Urinary bladder (tissue), 4 donors: Measurements from ENCODE around the gene SMYD3. TPM values are rescaled to one million over a fixed set of nuclear protein-coding genes. Genes with fewer than 3 reads are reported as not detected.
"Not testable (repeated sequence)": the region's sequence is repeated elsewhere in the genome, so short reads cannot be mapped to it uniquely, and the experiment has no call there.

Experiments
- DNase-seq: peaks from one replicate; pipeline ENCODE4 v3.0.0-alpha.2; 2015; ENCODE audit errors: extremely low spot score
- H3K27ac ChIP-seq: one replicate; pipeline ENCODE4 v1.5.1; 2013; ENCODE audit warnings: low read depth, mild to moderate bottlenecking, moderate library complexity
- H3K36me3 ChIP-seq: one replicate; pipeline ENCODE4 v1.6.1; 2013; ENCODE audit warnings: mild to moderate bottlenecking, moderate library complexity; ENCODE audit not compliant: insufficient read depth
- H3K4me1 ChIP-seq: one replicate; pipeline ENCODE4 v1.6.1; 2013; ENCODE audit warnings: mild to moderate bottlenecking, moderate library complexity; ENCODE audit not compliant: insufficient read depth
- H3K4me3 ChIP-seq: one replicate; pipeline ENCODE4 v1.5.1; 2013; ENCODE audit warnings: low read depth, low read length
- WGBS: extraction: QIAGEN DNeasy Blood & Tissue Kit; methylation state at CpG from one replicate; pipeline ENCODE4 v1.1.7; 2013; 5-methylcytosine and 5-hydroxymethylcytosine counted together
- polyA plus RNA-seq: library from polyadenylated mRNA; stranded (reverse); fragments of 200-250 nt; gene quantifications from one replicate; pipeline ENCODE4 v1.2.3, GENCODE V29; 2013
- total RNA-seq: library from RNA; depleted of rRNA; stranded (reverse); fragments of >200 nt; gene quantifications from one replicate; pipeline ENCODE4 v1.2.3, GENCODE V29; 2014
- donor health status: healthy with polysubstance abuse.
- donor health status: healthy.

The SMYD3 gene
- total and polyA plus RNA-seq, 2 donors = 18.2 to 44.6 TPM

GRCh38 chr1:246024118-246024517 lies 483.0 kb downstream of the SMYD3 start:
- H3K27ac ChIP-seq, H3K4me3 ChIP-seq, DNase-seq, H3K36me3 ChIP-seq, H3K4me1 ChIP-seq: not testable (repeated sequence)
- 99% methylated on average over 1 of the region's 1 CpG for WGBS

- DNase-seq = no peak
- no peak overlapping the region for H3K4me3 ChIP-seq
- 72% methylated on average over 6 of the region's 6 CpGs for WGBS
- H3K4me1 ChIP-seq = no peaks in the 10 kb centered on the region
- H3K27ac ChIP-seq = no peak overlapping the region
- no peaks in the 10 kb centered on the region for H3K36me3 ChIP-seq
Measured at GRCh38 chr1:246020211-246020954, 486.7 kb downstream of the SMYD3 start.

GRCh38 chr1:246018146-246018545 lies 488.9 kb downstream of the SMYD3 start:
- H3K36me3 ChIP-seq = no peaks in the 10 kb centered on the region
- H3K4me3 ChIP-seq = no peak overlapping the region
- no peaks in the 10 kb centered on the region for H3K4me1 ChIP-seq
- H3K27ac ChIP-seq = no peak overlapping the region
- no peak for DNase-seq
- 78% methylated on average over 4 of the region's 4 CpGs for WGBS

GRCh38 chr1:246012341-246012740 lies 494.7 kb downstream of the SMYD3 start:
- DNase-seq = no peak
- Histone ChIP-seq H3K36me3 (no peaks in the 10 kb centered on the region), H3K4me1 (no peaks in the 10 kb centered on the region), H3K27ac (no peak overlapping the region), H3K4me3 (no peak overlapping the region)
- 28% methylated on average over 5 of the region's 5 CpGs for WGBS

- Histone ChIP-seq H3K4me3 (no peak overlapping the region), H3K4me1 (no peaks in the 10 kb centered on the region), H3K27ac (no peak overlapping the region), H3K36me3 (no peaks in the 10 kb centered on the region)
- DNase-seq = no peak
- WGBS = 77% methylated on average over 3 of the region's 3 CpGs
Measured at GRCh38 chr1:246010386-246010785, 496.7 kb downstream of the SMYD3 start.

- H3K36me3 ChIP-seq = no peaks in the 10 kb centered on the region
- no peak overlapping the region for H3K27ac ChIP-seq
- no peaks in the 10 kb centered on the region for H3K4me1 ChIP-seq
- 75% methylated on average over 10 of the region's 10 CpGs for WGBS
- H3K4me3 ChIP-seq = no peak overlapping the region
- no peak for DNase-seq
Measured at GRCh38 chr1:246008363-246008831, 498.7 kb downstream of the SMYD3 start.

- 46% methylated on average over 3 of the region's 3 CpGs for WGBS
- Histone ChIP-seq H3K4me3 (no peak overlapping the region), H3K36me3 (no peaks in the 10 kb centered on the region), H3K27ac (no peak overlapping the region), H3K4me1 (no peaks in the 10 kb centered on the region)
- DNase-seq = no peak
Measured at GRCh38 chr1:246005067-246005466, 502.0 kb downstream of the SMYD3 start.

- Histone ChIP-seq H3K4me1 (no peaks in the 10 kb centered on the region), H3K36me3 (no peaks in the 10 kb centered on the region), H3K4me3 (no peak overlapping the region), H3K27ac (no peak overlapping the region)
- no peak for DNase-seq
- 75% methylated on average over 3 of the region's 3 CpGs for WGBS
Measured at GRCh38 chr1:246004301-246004700, 502.8 kb downstream of the SMYD3 start.

GRCh38 chr1:246003442-246003730 lies 503.7 kb downstream of the SMYD3 start:
- no peaks in the 10 kb centered on the region for H3K36me3 ChIP-seq
- no peaks in the 10 kb centered on the region for H3K4me1 ChIP-seq
- H3K4me3 ChIP-seq = no peak overlapping the region
- no peak for DNase-seq
- H3K27ac ChIP-seq = no peak overlapping the region
- WGBS = 57% methylated on average over 2 of the region's 2 CpGs

GRCh38 chr1:246002725-246003441 lies 504.2 kb downstream of the SMYD3 start:
- Histone ChIP-seq H3K36me3 (no peaks in the 10 kb centered on the region), H3K27ac (no peak overlapping the region), H3K4me1 (no peaks in the 10 kb centered on the region), H3K4me3 (no peak overlapping the region)
- 81% methylated on average over 23 of the region's 23 CpGs for WGBS
- peak; percentile 50 for DNase-seq

GRCh38 chr1:246001837-246002230 lies 505.2 kb downstream of the SMYD3 start:
- H3K4me1 ChIP-seq = no peaks in the 10 kb centered on the region
- H3K27ac ChIP-seq = no peak overlapping the region
- H3K36me3 ChIP-seq = no peaks in the 10 kb centered on the region
- no peak for DNase-seq
- no peak overlapping the region for H3K4me3 ChIP-seq
- WGBS = 62% methylated on average over 9 of the region's 9 CpGs

GRCh38 chr1:246001142-246001836 lies 505.8 kb downstream of the SMYD3 start:
- no peak overlapping the region for H3K27ac ChIP-seq
- no peak overlapping the region for H3K4me3 ChIP-seq
- DNase-seq = no peak
- H3K4me1 ChIP-seq = no peaks in the 10 kb centered on the region
- H3K36me3 ChIP-seq = no peaks in the 10 kb centered on the region
- 73% methylated on average over 9 of the region's 9 CpGs for WGBS

GRCh38 chr1:246000638-246001015 lies 506.5 kb downstream of the SMYD3 start:
- no peak overlapping the region for H3K4me3 ChIP-seq
- no peaks in the 10 kb centered on the region for H3K4me1 ChIP-seq
- DNase-seq = no peak
- 94% methylated on average over 5 of the region's 5 CpGs for WGBS
- H3K36me3 ChIP-seq = no peaks in the 10 kb centered on the region
- H3K27ac ChIP-seq = no peak overlapping the region
